ENCODE measurements around the gene SERPINB12. TPM values are rescaled to one million over a fixed set of nuclear protein-coding genes. Genes with fewer than 3 reads are reported as not detected.
A peak's percentile ranks its signal among the peaks of the same experiment; 100 is the strongest.

SERPINB12 gene
- total RNA-seq, 1 donor from 2014 or later: not detected

DNA sequence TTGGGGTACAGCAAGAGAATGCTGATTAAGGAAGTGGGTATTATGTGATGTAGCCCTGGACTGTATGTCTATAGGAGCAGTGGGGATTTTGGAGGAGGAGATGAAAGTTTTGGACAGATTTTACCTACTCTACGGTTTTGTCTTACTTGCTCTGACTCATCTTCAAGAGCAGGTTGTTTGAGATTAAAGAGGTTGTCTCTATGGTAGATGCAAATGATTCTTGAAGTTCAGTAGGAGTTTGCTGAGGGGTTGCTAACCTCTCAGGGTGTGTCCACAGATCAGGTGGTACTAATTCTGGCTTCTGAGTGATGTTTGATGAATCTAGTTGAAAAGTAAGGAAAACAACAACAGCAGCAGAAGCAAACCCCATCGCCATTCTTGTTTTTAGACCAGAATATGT is 9.7 kb upstream of the SERPINB12 start:
- Mint-ChIP-seq H3K4me1 (ENCODE audit: low read depth) (peaks cover 5% of the 10 kb centered on the region), H3K4me3 (ENCODE audit: unreplicated experiment) (no peak overlapping the region), H3K27me3 (ENCODE audit: low read depth) (peaks cover 3% of the 10 kb centered on the region), H3K9me3 (ENCODE audit: low read depth) (no peaks in the 10 kb centered on the region), H3K36me3 (ENCODE audit: low read depth) (peaks cover 1% of the 10 kb centered on the region), H3K27ac (ENCODE audit: unreplicated experiment) (no peak overlapping the region)
- TF ChIP-seq, protein P1, sequence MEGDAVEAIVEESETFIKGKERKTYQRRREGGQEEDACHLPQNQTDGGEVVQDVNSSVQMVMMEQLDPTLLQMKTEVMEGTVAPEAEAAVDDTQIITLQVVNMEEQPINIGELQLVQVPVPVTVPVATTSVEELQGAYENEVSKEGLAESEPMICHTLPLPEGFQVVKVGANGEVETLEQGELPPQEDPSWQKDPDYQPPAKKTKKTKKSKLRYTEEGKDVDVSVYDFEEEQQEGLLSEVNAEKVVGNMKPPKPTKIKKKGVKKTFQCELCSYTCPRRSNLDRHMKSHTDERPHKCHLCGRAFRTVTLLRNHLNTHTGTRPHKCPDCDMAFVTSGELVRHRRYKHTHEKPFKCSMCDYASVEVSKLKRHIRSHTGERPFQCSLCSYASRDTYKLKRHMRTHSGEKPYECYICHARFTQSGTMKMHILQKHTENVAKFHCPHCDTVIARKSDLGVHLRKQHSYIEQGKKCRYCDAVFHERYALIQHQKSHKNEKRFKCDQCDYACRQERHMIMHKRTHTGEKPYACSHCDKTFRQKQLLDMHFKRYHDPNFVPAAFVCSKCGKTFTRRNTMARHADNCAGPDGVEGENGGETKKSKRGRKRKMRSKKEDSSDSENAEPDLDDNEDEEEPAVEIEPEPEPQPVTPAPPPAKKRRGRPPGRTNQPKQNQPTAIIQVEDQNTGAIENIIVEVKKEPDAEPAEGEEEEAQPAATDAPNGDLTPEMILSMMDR (IDR thresholded peaks at IDR 0.05): no peak
- no peak for DNase-seq (ENCODE audit: low spot score)

DNA sequence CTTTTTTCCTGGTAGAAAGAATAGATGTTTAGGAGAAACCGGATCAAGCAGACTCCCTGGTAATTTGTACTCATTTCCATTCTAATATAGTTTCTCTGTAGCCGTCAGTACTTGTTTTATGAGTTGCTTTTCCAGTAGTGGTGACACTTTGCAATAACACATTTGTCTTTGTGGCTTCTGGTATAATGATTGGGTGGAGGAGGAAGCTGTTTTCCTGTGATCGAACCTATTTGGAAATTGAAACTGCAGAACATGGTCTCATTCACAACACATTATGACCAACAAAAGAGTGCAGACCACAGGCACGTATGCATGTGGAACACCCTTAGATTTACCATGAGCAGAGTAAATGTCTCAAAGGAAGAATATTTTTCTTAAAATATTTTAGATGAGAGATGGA is 7.6 kb upstream of the SERPINB12 start:
- Mint-ChIP-seq H3K27me3 (ENCODE audit: low read depth) (peaks cover 3% of the 10 kb centered on the region), H3K36me3 (ENCODE audit: low read depth) (peaks cover 1% of the 10 kb centered on the region), H3K4me3 (ENCODE audit: unreplicated experiment) (no peak overlapping the region), H3K27ac (ENCODE audit: unreplicated experiment) (no peak overlapping the region), H3K4me1 (ENCODE audit: low read depth) (peaks cover 7% of the 10 kb centered on the region), H3K9me3 (ENCODE audit: low read depth) (no peaks in the 10 kb centered on the region)
- no peak for DNase-seq (ENCODE audit: low spot score)
- TF ChIP-seq, protein P1 (IDR thresholded peaks at IDR 0.05): no peak

DNA sequence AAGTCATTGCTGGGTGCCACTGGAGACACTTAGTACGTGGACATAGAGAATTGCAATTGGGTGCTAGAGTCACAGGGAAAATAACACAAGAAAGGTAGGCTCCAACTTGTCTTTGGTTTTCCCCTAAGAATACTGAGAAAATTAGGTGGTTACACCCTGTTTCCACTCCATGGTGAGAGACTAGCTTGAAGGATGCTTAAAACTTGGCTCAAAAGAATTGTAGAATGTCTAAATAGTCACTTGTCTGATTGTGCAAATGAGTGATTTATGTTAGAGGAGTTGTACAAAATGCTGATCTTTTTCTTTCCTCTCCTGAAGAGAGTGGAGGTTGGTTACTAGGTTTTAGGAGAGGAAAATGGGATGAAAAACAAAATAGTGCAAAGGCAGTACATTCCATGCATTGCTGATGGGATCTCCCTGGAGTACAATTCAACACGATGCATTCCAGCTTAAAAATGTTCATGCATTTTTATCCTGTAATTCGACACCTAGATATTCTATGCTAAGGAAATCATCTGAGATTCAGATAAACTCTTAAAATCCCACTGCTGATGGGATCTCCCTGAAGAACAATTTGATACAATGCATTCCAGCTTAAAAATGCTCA is 2.2 kb upstream of the SERPINB12 start:
- no peak for DNase-seq (ENCODE audit: low spot score)
- H3K27me3 Mint-ChIP-seq (ENCODE audit: low read depth): no peaks in the 10 kb centered on the region

DNA sequence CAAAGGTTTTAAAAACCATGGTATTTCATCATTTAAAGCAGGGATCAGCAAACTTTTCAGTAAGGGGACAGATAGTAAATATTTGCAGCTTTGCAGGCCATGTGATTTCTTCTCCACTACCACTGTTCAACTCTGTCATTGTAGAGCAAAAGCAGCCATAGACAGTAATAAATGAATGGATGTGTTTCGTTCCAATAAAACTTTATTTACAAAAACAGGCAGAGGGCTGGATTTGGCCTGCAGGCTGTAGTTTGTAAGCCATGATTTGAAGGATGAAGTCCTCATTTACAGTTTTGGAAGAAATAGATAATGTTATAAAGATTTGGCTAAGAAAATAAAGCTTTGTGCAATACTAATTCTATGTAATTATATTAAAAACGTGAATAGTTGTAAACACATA is 1.8 kb downstream of the SERPINB12 start:
- Mint-ChIP-seq H3K27me3 (ENCODE audit: low read depth) (peaks cover 3% of the 10 kb centered on the region), H3K9me3 (ENCODE audit: low read depth) (no peaks in the 10 kb centered on the region), H3K27ac (ENCODE audit: unreplicated experiment) (no peak overlapping the region), H3K36me3 (ENCODE audit: low read depth) (no peaks in the 10 kb centered on the region), H3K4me1 (ENCODE audit: low read depth) (peaks cover 18% of the 10 kb centered on the region), H3K4me3 (ENCODE audit: unreplicated experiment) (no peak overlapping the region)
- DNase-seq (ENCODE audit: low spot score): no peak
- TF ChIP-seq, protein P1 (IDR thresholded peaks at IDR 0.05): no peak

More for the DNA sequence above, 2.2 kb upstream of the SERPINB12 start:
- Mint-ChIP-seq H3K4me1 (ENCODE audit: low read depth) (peaks cover 19% of the 10 kb centered on the region), H3K36me3 (ENCODE audit: low read depth) (no peaks in the 10 kb centered on the region), H3K27ac (ENCODE audit: unreplicated experiment) (peak overlapping the region; percentile 45), H3K9me3 (ENCODE audit: low read depth) (no peaks in the 10 kb centered on the region), H3K4me3 (ENCODE audit: unreplicated experiment) (no peak overlapping the region)
- TF ChIP-seq, protein P1 (IDR thresholded peaks at IDR 0.05): no peak

DNA sequence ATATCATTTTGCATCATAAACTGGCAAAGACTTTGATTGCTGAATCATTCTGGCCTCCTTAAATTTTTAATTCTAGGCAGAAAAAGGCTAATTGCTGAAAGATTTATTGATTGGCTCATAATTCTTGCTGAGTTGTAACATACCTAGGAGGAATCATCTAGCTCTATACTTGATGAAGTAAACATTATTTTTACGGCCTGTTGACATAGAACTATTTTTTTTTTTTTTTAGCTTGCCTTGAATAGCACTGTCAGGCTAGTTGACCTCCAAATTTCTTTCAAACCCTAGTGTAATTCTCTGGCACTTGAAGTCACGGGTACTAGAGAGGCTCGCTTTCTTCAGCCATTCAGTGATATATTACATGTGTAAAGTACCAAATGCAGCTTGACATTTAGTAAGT is 2.8 kb downstream of the SERPINB12 start:
- H3K36me3 Mint-ChIP-seq (ENCODE audit: low read depth): no peaks in the 10 kb centered on the region
- H3K9me3 Mint-ChIP-seq (ENCODE audit: low read depth): no peaks in the 10 kb centered on the region
- TF ChIP-seq, protein P1 (IDR thresholded peaks at IDR 0.05): no peak
- no peak overlapping the region for H3K27ac Mint-ChIP-seq (ENCODE audit: unreplicated experiment)
- H3K4me1 Mint-ChIP-seq (ENCODE audit: low read depth): peaks cover 8% of the 10 kb centered on the region
- H3K4me3 Mint-ChIP-seq (ENCODE audit: unreplicated experiment): no peak overlapping the region
- DNase-seq (ENCODE audit: low spot score): no peak
- H3K27me3 Mint-ChIP-seq (ENCODE audit: low read depth): peaks cover 3% of the 10 kb centered on the region
